ENCODE results near the gene AUTS2. TPM values are rescaled to one million over a fixed set of nuclear protein-coding genes. Genes with fewer than 3 reads are reported as not detected.

The AUTS2 gene
- total RNA-seq, 1 experiment from 2014 or later: 50.0 TPM

DNA sequence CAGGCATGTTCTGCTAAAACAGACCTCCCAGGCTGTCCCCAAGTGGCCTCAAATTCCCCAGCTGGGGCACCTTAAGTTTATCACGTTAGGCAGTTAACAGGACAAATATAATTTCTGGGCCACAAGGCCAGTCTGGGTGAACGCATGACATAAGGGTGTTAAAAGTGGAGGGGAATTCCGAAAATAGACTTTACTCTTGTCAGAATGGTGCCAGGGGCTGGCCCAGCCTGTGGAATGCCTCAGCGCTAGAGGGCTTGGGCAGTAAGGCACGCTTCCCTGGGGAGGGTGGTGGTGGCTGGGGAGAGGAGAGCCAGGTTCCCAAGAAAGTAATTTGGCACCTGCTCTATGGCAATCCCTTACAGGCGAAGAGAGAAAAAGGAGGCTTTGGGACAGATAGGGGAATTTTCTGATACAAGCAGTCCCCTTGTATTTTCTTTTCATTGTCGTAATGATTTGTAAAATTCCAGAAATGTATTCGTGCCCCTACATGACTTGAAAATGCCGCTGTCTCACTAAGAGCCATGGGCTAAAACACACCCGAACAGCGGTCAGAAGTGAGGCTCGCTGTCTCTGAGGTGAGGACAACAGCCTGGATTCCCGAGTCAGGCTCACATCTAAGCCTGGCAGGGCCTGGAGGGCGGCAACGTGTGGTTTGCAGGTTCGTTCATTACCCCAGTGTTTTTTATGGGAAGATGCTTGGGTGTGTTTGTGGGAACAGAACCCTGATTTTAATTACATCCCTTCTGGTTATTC is 1070.5 kb downstream of the AUTS2 start:
- ATAC-seq (no peak), DNase-seq (ENCODE audit: low spot score) (no peak)
- Mint-ChIP-seq H3K4me1 (peaks cover 9% of the 10 kb centered on the region), H3K27me3 (ENCODE audit: low read depth) (no peaks in the 10 kb centered on the region; the same call in 1 of the 2 replicates), H3K4me3 (no peak overlapping the region), H3K27ac (no peak overlapping the region), H3K36me3 (no peaks in the 10 kb centered on the region), H3K9me3 (no peaks in the 10 kb centered on the region)
- TF ChIP-seq NFE2L1 (CRISPR knock-in tag; IDR thresholded peaks at IDR 0.05) (no peak), ZBTB21 (CRISPR knock-in tag; IDR thresholded peaks at IDR 0.05; ENCODE audit: borderline replicate concordance) (no peak), NFATC4 (CRISPR knock-in tag; IDR thresholded peaks at IDR 0.05) (no peak)
- TF ChIP-seq, protein P1, sequence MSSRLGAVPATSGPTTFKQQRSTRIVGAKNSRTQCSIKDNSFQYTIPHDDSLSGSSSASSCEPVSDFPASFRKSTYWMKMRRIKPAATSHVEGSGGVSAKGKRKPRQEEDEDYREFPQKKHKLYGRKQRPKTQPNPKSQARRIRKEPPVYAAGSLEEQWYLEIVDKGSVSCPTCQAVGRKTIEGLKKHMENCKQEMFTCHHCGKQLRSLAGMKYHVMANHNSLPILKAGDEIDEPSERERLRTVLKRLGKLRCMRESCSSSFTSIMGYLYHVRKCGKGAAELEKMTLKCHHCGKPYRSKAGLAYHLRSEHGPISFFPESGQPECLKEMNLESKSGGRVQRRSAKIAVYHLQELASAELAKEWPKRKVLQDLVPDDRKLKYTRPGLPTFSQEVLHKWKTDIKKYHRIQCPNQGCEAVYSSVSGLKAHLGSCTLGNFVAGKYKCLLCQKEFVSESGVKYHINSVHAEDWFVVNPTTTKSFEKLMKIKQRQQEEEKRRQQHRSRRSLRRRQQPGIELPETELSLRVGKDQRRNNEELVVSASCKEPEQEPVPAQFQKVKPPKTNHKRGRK (CRISPR knock-in tag; IDR thresholded peaks at IDR 0.05; ENCODE audit: borderline replicate concordance): no peak
- TF ChIP-seq, protein P2, sequence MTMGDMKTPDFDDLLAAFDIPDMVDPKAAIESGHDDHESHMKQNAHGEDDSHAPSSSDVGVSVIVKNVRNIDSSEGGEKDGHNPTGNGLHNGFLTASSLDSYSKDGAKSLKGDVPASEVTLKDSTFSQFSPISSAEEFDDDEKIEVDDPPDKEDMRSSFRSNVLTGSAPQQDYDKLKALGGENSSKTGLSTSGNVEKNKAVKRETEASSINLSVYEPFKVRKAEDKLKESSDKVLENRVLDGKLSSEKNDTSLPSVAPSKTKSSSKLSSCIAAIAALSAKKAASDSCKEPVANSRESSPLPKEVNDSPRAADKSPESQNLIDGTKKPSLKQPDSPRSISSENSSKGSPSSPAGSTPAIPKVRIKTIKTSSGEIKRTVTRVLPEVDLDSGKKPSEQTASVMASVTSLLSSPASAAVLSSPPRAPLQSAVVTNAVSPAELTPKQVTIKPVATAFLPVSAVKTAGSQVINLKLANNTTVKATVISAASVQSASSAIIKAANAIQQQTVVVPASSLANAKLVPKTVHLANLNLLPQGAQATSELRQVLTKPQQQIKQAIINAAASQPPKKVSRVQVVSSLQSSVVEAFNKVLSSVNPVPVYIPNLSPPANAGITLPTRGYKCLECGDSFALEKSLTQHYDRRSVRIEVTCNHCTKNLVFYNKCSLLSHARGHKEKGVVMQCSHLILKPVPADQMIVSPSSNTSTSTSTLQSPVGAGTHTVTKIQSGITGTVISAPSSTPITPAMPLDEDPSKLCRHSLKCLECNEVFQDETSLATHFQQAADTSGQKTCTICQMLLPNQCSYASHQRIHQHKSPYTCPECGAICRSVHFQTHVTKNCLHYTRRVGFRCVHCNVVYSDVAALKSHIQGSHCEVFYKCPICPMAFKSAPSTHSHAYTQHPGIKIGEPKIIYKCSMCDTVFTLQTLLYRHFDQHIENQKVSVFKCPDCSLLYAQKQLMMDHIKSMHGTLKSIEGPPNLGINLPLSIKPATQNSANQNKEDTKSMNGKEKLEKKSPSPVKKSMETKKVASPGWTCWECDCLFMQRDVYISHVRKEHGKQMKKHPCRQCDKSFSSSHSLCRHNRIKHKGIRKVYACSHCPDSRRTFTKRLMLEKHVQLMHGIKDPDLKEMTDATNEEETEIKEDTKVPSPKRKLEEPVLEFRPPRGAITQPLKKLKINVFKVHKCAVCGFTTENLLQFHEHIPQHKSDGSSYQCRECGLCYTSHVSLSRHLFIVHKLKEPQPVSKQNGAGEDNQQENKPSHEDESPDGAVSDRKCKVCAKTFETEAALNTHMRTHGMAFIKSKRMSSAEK (CRISPR knock-in tag; IDR thresholded peaks at IDR 0.05; ENCODE audit: borderline replicate concordance): no peak
- POLR2A ChIA-PET: no interaction called here
- CTCF ChIA-PET: no interaction called here

DNA sequence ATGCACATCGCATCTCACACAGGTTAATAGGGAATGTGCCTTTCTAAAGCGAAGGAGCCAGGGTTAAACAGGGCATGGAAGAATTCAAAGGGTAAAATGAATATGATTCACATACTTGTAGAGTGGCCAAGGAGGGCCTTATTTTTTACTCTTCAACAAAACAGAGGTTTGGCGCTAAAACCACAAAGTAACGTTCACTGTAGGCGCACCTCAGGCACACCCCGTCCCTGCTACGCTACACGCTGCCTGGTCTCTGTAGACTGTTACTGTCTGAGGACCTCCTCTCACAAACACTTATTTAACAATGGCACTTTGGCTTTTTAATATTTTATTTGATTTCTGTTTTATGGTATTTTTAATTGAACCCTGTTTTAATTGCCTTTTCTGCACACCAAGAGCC is 1071.6 kb downstream of the AUTS2 start:
- Mint-ChIP-seq H3K36me3 (no peaks in the 10 kb centered on the region), H3K4me3 (no peak overlapping the region), H3K27ac (no peak overlapping the region), H3K27me3 (ENCODE audit: low read depth) (no peaks in the 10 kb centered on the region; the same call in 1 of the 2 replicates), H3K4me1 (peaks cover 15% of the 10 kb centered on the region), H3K9me3 (no peaks in the 10 kb centered on the region)
- TF ChIP-seq, protein P3, sequence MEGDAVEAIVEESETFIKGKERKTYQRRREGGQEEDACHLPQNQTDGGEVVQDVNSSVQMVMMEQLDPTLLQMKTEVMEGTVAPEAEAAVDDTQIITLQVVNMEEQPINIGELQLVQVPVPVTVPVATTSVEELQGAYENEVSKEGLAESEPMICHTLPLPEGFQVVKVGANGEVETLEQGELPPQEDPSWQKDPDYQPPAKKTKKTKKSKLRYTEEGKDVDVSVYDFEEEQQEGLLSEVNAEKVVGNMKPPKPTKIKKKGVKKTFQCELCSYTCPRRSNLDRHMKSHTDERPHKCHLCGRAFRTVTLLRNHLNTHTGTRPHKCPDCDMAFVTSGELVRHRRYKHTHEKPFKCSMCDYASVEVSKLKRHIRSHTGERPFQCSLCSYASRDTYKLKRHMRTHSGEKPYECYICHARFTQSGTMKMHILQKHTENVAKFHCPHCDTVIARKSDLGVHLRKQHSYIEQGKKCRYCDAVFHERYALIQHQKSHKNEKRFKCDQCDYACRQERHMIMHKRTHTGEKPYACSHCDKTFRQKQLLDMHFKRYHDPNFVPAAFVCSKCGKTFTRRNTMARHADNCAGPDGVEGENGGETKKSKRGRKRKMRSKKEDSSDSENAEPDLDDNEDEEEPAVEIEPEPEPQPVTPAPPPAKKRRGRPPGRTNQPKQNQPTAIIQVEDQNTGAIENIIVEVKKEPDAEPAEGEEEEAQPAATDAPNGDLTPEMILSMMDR (IDR thresholded peaks at IDR 0.05): no peak
- TF ChIP-seq GTF2I (CRISPR knock-in tag; conservative IDR thresholded peaks at IDR 0.05) (no peak), IRF2 (CRISPR knock-in tag; IDR thresholded peaks at IDR 0.05; ENCODE audit: borderline replicate concordance, low read depth) (no peak), NR2C2 (CRISPR knock-in tag; IDR thresholded peaks at IDR 0.05) (no peak), JAZF1 (CRISPR knock-in tag; IDR thresholded peaks at IDR 0.05) (no peak), ZNF121 (CRISPR knock-in tag; IDR thresholded peaks at IDR 0.05) (no peak), ZBTB21 (CRISPR knock-in tag; IDR thresholded peaks at IDR 0.05; ENCODE audit: borderline replicate concordance) (no peak), NFE2L1 (CRISPR knock-in tag; IDR thresholded peaks at IDR 0.05) (no peak), ZNF671 (CRISPR knock-in tag; IDR thresholded peaks at IDR 0.05) (no peak), NFATC4 (CRISPR knock-in tag; IDR thresholded peaks at IDR 0.05) (no peak), ELF4 (CRISPR knock-in tag; IDR thresholded peaks at IDR 0.05; ENCODE audit: low read depth) (no peak), CREM (CRISPR knock-in tag; IDR thresholded peaks at IDR 0.05) (no peak), ZNF138 (CRISPR knock-in tag; conservative IDR thresholded peaks at IDR 0.05) (no peak)
- TF ChIP-seq, protein P4, sequence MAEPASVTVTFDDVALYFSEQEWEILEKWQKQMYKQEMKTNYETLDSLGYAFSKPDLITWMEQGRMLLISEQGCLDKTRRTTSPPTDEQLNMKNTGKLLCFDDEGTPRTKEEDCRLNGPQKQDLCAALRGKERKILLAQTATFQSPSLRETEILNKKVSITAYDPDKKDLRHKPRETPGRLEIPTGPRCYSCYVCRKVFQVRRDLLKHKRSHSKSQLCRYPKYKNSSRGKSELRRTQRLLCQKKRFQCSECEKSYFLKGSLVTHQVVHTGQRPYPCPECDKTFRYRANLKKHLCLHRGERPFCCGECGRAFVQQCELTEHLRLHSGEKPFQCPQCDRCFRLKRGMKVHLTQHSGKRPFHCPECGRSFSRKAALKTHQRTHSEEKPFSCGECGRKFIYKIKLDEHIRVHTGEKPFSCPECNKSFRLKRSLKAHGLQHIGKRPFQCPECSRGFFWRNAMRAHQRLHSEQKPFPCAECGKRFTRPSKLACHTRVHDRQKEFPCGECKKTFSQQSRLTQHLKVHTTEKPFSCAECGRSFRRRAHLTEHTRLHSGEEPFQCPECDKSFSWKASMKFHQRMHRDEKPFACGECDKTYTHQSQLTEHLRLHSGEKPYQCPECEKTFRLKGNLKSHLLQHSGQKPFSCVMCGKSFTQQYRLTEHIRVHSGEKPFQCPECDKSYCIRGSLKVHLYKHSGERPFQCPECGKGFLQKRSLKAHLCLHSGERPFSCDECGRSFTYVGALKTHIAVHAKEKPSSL (CRISPR knock-in tag; conservative IDR thresholded peaks at IDR 0.05): no peak
- TF ChIP-seq, protein P5, sequence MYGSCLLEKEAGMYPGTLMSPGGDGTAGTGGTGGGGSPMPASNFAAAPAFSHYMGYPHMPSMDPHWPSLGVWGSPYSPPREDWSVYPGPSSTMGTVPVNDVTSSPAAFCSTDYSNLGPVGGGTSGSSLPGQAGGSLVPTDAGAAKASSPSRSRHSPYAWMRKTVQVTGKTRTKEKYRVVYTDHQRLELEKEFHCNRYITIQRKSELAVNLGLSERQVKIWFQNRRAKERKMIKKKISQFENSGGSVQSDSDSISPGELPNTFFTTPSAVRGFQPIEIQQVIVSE (CRISPR knock-in tag; IDR thresholded peaks at IDR 0.05; ENCODE audit: borderline replicate concordance): no peak
- TF ChIP-seq, protein P6, sequence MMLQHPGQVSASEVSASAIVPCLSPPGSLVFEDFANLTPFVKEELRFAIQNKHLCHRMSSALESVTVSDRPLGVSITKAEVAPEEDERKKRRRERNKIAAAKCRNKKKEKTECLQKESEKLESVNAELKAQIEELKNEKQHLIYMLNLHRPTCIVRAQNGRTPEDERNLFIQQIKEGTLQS (CRISPR knock-in tag; conservative IDR thresholded peaks at IDR 0.05): no peak
- TF ChIP-seq, protein P7, sequence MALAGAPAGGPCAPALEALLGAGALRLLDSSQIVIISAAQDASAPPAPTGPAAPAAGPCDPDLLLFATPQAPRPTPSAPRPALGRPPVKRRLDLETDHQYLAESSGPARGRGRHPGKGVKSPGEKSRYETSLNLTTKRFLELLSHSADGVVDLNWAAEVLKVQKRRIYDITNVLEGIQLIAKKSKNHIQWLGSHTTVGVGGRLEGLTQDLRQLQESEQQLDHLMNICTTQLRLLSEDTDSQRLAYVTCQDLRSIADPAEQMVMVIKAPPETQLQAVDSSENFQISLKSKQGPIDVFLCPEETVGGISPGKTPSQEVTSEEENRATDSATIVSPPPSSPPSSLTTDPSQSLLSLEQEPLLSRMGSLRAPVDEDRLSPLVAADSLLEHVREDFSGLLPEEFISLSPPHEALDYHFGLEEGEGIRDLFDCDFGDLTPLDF (CRISPR knock-in tag; IDR thresholded peaks at IDR 0.05): no peak
- TF ChIP-seq, protein P8, sequence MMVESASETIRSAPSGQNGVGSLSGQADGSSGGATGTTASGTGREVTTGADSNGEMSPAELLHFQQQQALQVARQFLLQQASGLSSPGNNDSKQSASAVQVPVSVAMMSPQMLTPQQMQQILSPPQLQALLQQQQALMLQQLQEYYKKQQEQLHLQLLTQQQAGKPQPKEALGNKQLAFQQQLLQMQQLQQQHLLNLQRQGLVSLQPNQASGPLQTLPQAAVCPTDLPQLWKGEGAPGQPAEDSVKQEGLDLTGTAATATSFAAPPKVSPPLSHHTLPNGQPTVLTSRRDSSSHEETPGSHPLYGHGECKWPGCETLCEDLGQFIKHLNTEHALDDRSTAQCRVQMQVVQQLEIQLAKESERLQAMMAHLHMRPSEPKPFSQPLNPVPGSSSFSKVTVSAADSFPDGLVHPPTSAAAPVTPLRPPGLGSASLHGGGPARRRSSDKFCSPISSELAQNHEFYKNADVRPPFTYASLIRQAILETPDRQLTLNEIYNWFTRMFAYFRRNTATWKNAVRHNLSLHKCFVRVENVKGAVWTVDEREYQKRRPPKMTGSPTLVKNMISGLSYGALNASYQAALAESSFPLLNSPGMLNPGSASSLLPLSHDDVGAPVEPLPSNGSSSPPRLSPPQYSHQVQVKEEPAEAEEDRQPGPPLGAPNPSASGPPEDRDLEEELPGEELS (CRISPR knock-in tag; IDR thresholded peaks at IDR 0.05): no peak
- POLR2A ChIA-PET: no interaction called here
- CTCF ChIA-PET: no interaction called here
- DNase-seq (ENCODE audit: low spot score) (no peak), ATAC-seq (no peak)
